VCaP (cell line): ENCODE measurements around the gene PPP5C.

Experiments used
- H3K27ac ChIP-seq: fragments of 450-650 bp; 2 replicates; pipeline ENCODE4 v1.5.1; 2017
- CTCF ChIP-seq: fragments of 450-650 bp; conservative IDR thresholded peaks from 2 replicates; pipeline ENCODE4 v1.5.1; 2017; ENCODE audit warnings: mild to moderate bottlenecking, moderate library complexity

PPP5C gene

GRCh38 chr19:46406976-46407375 lies 60.1 kb downstream of the PPP5C start:
- no peak for TF ChIP-seq CTCF
- H3K27ac ChIP-seq = no peak overlapping the region

GRCh38 chr19:46407856-46408663 lies 61.2 kb downstream of the PPP5C start:
- H3K27ac ChIP-seq = no peak overlapping the region
- TF ChIP-seq CTCF = no peak

- TF ChIP-seq CTCF = no peak
- H3K27ac ChIP-seq = no peak overlapping the region
Measured at GRCh38 chr19:46408664-46409039, 61.8 kb downstream of the PPP5C start.

GRCh38 chr19:46409191-46409590 lies 62.3 kb downstream of the PPP5C start:
- TF ChIP-seq CTCF = no peak
- H3K27ac ChIP-seq = no peak overlapping the region

- no peak overlapping the region for H3K27ac ChIP-seq
- no peak for TF ChIP-seq CTCF
Measured at GRCh38 chr19:46410205-46411087, 63.6 kb downstream of the PPP5C start.

- no peak overlapping the region for H3K27ac ChIP-seq
Measured at GRCh38 chr19:46411088-46411924, 64.4 kb downstream of the PPP5C start.

More at GRCh38 chr19:46411088-46411924, 64.4 kb downstream of the PPP5C start:
- TF ChIP-seq CTCF = no peak
